Activated CD8-positive, alpha-beta memory T cell treated with anti-CD3 and anti-CD28 coated beads, Interleukin-2, amount 50 U/mL, for 24 hours (primary cell): ENCODE data around the gene HNRNPCL1.
"Not testable (repeated sequence)": the region's sequence is repeated elsewhere in the genome, so short reads cannot be mapped to it uniquely, and the experiment has no call there.

ENCODE experiments used
- DNase-seq: peaks from one replicate; pipeline ENCODE4 v3.0.0-alpha.2; 2020; ENCODE audit errors: extremely low read depth

The HNRNPCL1 gene

DNA sequence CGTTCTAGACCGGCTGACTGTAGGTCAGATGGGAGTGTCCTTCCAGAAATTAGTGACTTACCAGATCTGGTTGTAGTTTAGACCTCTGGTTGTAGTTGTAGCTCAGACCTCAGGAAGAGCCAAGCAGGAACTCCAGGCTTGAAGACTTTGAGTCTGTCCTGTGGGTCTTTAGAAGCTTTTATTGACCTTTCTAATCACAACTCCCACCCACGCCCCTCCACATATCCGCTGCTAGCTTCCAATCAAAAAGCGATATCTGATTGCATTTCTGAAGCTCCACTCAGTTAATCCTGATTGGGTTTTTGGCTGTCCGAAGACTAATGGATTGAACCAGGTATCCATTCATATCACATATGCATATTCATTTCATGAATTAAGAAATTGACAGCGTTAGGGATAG is at the start of gene HNRNPCL1:
TSS of gene HNRNPCL1 (minus strand) at position 101 of the 400 bp plus-strand sequence. CDS start 431 bp downstream, outside the sequence.
- not testable (repeated sequence) for DNase-seq

DNA sequence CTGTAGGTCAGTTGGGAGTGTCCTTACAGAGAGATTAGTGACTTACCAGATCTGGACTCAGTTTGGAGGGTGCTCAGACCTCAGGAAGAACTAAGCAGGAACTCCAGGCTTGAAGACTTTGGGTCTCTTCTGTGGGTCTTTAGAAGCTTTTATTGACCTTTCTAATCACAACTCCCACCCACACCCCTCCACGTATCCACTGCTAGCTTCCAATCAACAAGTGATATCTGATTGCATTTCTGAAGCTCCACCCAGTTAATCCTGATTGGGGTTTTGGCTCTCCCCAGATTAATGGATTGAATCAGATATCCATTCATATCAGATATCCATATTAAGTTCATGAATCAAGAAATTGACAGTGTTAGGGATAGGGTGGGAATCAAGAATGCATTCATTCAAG is 49.6 kb upstream of the HNRNPCL1 start, which contains the start of gene PRAMEF10:
TSS of gene PRAMEF10 (minus strand) at position 101 of the 400 bp plus-strand sequence. CDS start 2,423 bp downstream, outside the sequence.
- not testable (repeated sequence) for DNase-seq

DNA sequence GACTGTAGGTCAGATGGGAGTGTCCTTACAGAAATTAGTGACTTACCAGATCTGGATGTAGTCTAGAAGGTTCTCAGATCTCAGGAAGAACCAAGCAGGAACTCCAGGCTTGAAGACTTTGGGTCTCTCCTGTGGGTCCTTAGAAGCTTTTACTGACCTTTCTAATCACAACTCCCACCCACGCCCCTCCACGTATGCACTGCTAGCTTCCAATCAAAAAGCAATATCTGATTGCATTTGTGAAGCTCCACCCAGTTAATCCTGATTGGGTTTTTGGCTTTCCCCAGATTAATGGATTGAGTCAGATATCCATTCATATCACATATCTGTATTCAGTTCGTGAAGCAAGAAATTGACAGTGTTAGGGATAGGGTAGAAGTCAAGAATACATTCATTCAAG is 37.6 kb upstream of the HNRNPCL1 start, which contains the start of gene PRAMEF4:
TSS of gene PRAMEF4 (minus strand) at position 101 of the 400 bp plus-strand sequence. CDS start 2,807 bp downstream, outside the sequence.
- not testable (repeated sequence) for DNase-seq

DNA sequence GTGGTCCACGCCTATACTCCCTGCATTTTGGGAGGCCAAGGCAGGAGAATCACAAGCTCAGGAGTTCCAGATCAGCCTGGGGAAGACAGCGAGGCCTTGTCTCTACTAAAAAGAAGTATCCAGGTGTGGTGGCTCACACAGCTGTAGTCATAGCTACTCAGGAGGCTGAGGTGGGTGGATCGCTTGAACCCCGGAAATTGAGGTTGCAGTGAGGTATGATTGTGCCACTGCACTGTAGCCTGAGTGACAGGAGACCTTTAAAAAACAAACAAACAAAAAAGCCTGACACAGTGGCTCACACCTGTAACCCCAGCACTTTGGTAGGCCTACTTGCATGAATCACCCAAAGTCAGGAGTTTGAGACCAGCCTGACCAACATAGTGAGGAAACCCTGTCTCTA is 29.9 kb upstream of the HNRNPCL1 start:
- DNase-seq, result not testable (repeated sequence)

GRCh38 chr1:12863131-12863880 is 14.8 kb upstream of the HNRNPCL1 start:
- not testable (repeated sequence) for DNase-seq

DNA sequence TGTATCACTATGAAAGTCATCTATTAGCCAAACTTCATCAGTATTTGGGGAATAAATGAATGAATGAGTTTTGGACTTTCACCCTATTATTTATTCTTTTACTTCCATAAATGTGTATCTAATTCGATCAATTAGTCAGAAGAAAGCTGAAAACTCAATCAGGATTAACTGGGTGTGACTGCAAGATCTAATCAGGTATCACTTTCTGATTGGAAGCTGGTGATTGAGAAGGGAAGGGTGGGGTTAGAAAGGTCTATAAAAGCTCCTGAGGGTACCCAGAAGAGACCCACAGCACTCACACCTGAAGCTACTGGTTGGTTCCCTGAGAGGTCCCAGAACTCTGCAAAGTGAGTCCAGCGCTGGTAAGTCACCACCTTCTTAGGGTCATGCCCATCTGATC is 8.3 kb upstream of the HNRNPCL1 start, which contains the start of gene PRAMEF2:
TSS of gene PRAMEF2 (plus strand) at position 301 of the 400 bp plus-strand sequence. CDS start 1,924 bp downstream, outside the sequence.
- not testable (repeated sequence) for DNase-seq

DNA sequence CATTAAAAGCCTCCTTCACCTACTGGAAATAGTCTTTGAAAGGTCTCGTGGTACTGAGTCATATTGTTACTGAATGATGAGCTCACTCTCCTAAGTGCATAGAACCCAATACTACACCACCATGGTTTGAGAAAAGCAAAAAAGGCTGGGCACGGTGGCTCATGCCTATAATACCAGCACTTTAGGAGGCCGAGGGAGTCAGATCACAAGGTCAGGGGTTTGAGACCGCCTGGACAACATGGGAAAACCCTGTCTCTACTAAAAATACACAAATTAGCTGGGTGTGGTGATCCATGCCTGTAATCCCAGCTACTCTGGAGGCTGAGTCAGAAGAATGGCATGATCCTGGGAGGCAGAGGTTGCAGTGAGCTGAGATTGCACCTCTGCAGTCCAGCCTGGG is 3.3 kb upstream of the HNRNPCL1 start:
- DNase-seq, result no peak

DNA sequence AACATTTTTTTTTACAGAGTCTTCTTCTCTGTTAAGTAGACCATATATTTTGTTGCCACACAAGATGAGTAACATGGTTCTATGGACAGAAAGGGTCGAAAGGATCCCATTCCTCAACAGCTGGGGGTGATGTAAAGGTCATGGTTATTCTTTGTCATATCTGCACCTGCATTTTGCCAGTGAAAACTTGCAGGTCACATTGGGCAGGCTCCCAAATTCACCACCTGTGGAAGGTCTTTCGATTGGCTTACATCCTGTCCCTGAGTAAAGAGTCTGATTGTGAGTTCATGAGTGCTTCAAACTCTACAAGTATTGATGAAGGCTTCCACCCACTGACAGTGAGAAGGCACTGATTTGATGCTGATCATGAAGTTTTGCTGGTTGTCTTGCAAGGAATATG is 15.3 kb downstream of the HNRNPCL1 start:
- not testable (repeated sequence) for DNase-seq

DNA sequence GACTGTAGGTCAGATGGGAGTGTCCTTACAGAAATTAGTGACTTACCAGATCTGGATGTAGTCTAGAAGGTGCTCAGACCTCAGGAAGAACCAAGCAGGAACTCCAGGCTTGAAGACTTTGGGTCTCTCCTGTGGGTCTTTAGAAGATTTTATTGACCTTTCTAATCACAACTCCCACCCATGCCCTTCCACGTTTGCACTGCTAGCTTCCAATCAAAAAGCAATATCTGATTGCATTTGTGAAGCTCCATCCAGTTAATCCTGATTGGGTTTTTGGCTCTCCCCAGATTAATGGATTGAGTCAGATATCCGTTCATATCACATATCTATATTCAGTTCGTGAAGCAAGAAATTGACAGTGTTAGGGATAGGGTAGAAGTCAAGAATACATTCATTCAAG is 17.2 kb downstream of the HNRNPCL1 start, which contains the start of gene PRAMEF11:
TSS of gene PRAMEF11 (minus strand) at position 101 of the 400 bp plus-strand sequence. CDS start 2,621 bp downstream, outside the sequence.
- not testable (repeated sequence) for DNase-seq

DNA sequence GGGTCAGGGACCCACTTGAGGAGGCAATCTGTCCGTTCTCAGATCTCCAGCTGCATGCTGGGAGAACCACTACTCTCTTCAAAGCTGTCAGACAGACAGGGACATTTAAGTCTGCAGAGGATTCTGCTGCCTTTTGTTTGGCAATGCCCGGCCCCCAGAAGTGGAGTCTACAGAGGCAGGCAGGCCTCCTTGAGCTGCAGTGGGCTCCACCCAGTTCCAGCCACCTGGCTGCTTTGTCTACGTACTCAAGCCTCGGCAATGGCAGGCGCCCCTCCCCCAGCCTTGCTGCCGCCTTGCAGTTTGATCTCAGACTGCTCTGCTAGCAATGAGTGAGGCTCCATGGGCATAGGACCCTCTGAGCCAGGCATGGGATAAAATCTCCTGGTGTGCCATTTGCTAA is 29.5 kb downstream of the HNRNPCL1 start:
- not testable (repeated sequence) for DNase-seq

DNA sequence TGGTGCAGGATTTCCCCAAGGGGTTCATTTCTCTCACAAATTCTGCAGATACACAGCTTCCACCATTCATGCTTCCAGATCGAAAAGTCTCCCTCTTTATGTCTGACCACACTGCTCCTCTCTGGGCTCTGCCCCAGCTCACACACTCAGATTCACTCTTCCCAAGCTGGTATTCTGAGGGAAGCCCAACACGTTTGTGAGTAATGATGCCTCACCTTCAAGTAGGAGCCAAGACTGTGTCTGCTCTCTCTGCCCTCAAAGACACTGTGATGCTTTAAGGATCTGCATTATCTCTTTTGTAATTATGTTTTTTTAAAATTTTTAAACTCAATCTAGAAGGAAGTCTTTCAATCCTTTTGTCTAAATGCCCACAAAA is 37.1 kb downstream of the HNRNPCL1 start:
- no peak for DNase-seq

DNA sequence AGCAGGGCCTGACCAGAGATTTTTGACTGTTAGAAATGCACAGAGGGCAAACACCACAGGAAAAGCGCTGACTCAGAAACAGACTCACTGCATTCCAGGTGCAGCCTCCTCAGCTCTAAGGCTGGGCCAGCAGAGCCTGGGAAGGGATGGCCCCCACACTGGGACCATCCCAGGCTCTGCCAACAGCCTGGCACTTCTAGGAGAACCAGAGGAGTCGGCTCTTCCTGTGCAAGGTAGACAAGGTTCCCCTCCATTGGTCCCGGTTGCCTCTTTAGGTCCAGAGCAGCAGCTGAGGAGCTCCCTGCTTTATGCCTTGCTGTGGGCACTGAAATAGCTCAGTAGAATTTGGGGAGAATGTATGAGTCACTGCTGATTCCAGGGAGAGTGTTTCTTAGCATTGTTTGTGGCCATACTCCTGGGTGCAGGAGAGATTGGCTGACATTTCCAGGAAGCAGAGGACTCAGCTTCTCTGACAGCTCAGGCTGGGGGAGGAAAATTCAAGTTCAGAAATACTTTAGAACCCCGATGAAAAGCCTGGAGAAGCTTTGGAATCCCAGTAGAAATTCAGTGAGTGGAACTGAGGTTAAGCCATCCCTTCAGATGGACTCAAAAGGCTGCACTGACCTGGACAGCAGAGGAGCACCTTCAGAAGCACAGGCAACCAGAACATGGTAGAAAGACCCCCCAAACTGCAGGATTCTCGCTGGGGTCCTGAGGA is 37.7 kb downstream of the HNRNPCL1 start:
- no peak for DNase-seq

- no peak for DNase-seq
These were observed 38.6 kb downstream of the HNRNPCL1 start for GRCh38 chr1:12809933-12810332.

DNA sequence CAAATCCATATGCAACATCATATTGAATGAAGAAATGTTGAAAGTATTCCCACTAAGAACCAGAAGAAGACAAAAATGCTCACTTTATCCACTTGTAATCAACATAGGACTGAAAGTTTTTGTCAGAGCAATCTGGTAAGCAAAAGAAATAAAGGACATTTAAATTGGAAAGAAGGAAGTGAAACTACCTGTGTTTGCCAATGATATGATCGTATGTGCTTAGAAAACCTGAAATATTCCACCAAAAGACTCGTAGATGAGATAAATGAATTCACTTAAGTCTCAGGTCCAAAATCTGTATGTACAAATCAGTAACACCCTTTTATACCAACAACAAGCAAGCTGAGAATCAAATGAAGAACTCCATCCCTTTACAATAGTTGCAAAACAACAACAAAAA is 48.8 kb downstream of the HNRNPCL1 start:
- no peak for DNase-seq

DNA sequence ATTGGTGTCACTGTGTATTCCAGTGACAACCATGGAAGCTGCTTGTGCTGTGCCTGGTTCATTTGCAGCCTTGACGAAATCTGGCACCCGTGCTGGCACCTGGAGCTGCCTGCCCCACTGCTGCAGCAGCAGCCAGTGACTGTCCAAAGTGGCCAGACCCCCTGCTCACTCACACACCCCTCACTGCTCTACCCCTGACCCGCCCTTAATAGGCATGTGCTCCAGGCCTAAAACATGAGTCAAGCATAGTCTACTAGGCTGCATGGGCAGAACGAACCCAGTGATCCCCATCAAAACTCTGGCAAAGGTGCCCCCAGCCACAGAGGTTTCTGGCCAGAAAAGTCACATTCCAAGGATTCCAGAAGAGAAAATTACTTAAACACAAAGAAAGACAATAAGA is 49.6 kb downstream of the HNRNPCL1 start:
- DNase-seq, result no peak
